ENCODE measurements around the gene CHD9. TPM values are rescaled to one million over a fixed set of nuclear protein-coding genes. Genes with fewer than 3 reads are reported as not detected.

CHD9 gene
- total RNA-seq, 2 donors from 2014 or later, result 56.3 to 62.6 TPM

GRCh38 chr16:53099318-53100130, 44.7 kb downstream of the CHD9 start:
- DNase-seq (ENCODE audit: low spot score), result peak; percentile 96
- Histone ChIP-seq H3K4me3 (peak overlapping the region; percentile 28 to 35), H3K4me1 (replicated peaks) (peaks cover 22% of the 10 kb centered on the region), H3K36me3 (no peaks in the 10 kb centered on the region), H3K27me3 (replicated peaks; ENCODE audit: insufficient read depth) (no peaks in the 10 kb centered on the region), H3K27ac (peak overlapping the region; percentile 91 to 92), H3K9me3 (no peaks in the 10 kb centered on the region)
- intact Hi-C loops (cut with DNase I), result loop anchor here (2.0 kb wide), 1 partner anchor 31 kb away; no protein-coding TSS in a partner anchor
- TF ChIP-seq POLR2A (IDR thresholded peaks at IDR 0.05) (no peak), POLR2AphosphoS5 (IDR thresholded peaks at IDR 0.05) (peak; percentile 88)
- 2% methylated on average over 26 of the region's 26 CpGs for WGBS

- intact Hi-C loops (cut with DNase I), result no loop called here
- Histone ChIP-seq H3K36me3 (no peaks in the 10 kb centered on the region), H3K4me1 (replicated peaks) (peaks cover 22% of the 10 kb centered on the region), H3K27me3 (replicated peaks; ENCODE audit: insufficient read depth) (no peaks in the 10 kb centered on the region), H3K9me3 (no peaks in the 10 kb centered on the region), H3K27ac (peak overlapping the region; percentile 91 to 92), H3K4me3 (peak overlapping the region; percentile 28 to 35)
- no peak for DNase-seq (ENCODE audit: low spot score)
- TF ChIP-seq POLR2AphosphoS5 (IDR thresholded peaks at IDR 0.05) (no peak), POLR2A (IDR thresholded peaks at IDR 0.05) (no peak), CTCF (IDR thresholded peaks at IDR 0.05) (no peak)
- WGBS, result 56% methylated on average over 9 of the region's 9 CpGs
These were observed 45.4 kb downstream of the CHD9 start for GRCh38 chr16:53100131-53100748.

- intact Hi-C loops (cut with DNase I), result no loop called here
- no peaks in the 10 kb centered on the region for H3K27me3 ChIP-seq (replicated peaks; ENCODE audit: insufficient read depth)
- 42% methylated on average over 1 of the region's 1 CpG for WGBS
- peak overlapping the region; percentile 91 to 92 for H3K27ac ChIP-seq
- H3K4me1 ChIP-seq (replicated peaks), result peaks cover 22% of the 10 kb centered on the region
- peak; percentile 27 for DNase-seq (ENCODE audit: low spot score)
- TF ChIP-seq POLR2AphosphoS5 (IDR thresholded peaks at IDR 0.05) (peak; percentile 31), CTCF (IDR thresholded peaks at IDR 0.05) (no peak), POLR2A (IDR thresholded peaks at IDR 0.05) (no peak)
- no peaks in the 10 kb centered on the region for H3K36me3 ChIP-seq
- H3K9me3 ChIP-seq, result no peaks in the 10 kb centered on the region
- H3K4me3 ChIP-seq, result no peak overlapping the region
These were observed 46.1 kb downstream of the CHD9 start for GRCh38 chr16:53100889-53101288.

- Histone ChIP-seq H3K27ac (no peak overlapping the region), H3K4me1 (replicated peaks) (peaks cover 18% of the 10 kb centered on the region), H3K4me3 (no peak overlapping the region), H3K9me3 (no peaks in the 10 kb centered on the region), H3K36me3 (no peaks in the 10 kb centered on the region), H3K27me3 (replicated peaks; ENCODE audit: insufficient read depth) (no peaks in the 10 kb centered on the region)
- no peak for DNase-seq (ENCODE audit: low spot score)
- no peak for TF ChIP-seq POLR2A (IDR thresholded peaks at IDR 0.05)
- intact Hi-C loops (cut with DNase I), result no loop called here
- 50% methylated on average over 4 of the region's 4 CpGs for WGBS
These were observed 49.0 kb downstream of the CHD9 start for GRCh38 chr16:53103811-53104210.

GRCh38 chr16:53105565-53105964, 50.8 kb downstream of the CHD9 start:
- TF ChIP-seq POLR2AphosphoS5 (IDR thresholded peaks at IDR 0.05), result no peak
- no peak for TF ChIP-seq CTCF (IDR thresholded peaks at IDR 0.05)
- H3K27ac ChIP-seq, result no peak overlapping the region
- H3K27me3 ChIP-seq (replicated peaks; ENCODE audit: insufficient read depth), result no peaks in the 10 kb centered on the region
- H3K36me3 ChIP-seq, result no peaks in the 10 kb centered on the region
- H3K4me3 ChIP-seq, result no peak overlapping the region
- peaks cover 2% of the 10 kb centered on the region for H3K4me1 ChIP-seq (replicated peaks)
- WGBS, result 95% methylated on average over 5 of the region's 5 CpGs
- no peaks in the 10 kb centered on the region for H3K9me3 ChIP-seq
- intact Hi-C loops (cut with DNase I), result no loop called here
- no peak for DNase-seq (ENCODE audit: low spot score)

Data from prostate gland (tissue), 2 donors.